GM21390 (cell line): ENCODE results near the gene COL19A1.
"Not testable (repeated sequence)": the region's sequence is repeated elsewhere in the genome, so short reads cannot be mapped to it uniquely, and the experiment has no call there.

Source experiments
- ATAC-seq: cut with Tn5 transposase; IDR thresholded peaks from one replicate; pipeline ENCODE4 v1.9.1; 2021; ENCODE audit not compliant: unreplicated experiment

The COL19A1 gene

DNA sequence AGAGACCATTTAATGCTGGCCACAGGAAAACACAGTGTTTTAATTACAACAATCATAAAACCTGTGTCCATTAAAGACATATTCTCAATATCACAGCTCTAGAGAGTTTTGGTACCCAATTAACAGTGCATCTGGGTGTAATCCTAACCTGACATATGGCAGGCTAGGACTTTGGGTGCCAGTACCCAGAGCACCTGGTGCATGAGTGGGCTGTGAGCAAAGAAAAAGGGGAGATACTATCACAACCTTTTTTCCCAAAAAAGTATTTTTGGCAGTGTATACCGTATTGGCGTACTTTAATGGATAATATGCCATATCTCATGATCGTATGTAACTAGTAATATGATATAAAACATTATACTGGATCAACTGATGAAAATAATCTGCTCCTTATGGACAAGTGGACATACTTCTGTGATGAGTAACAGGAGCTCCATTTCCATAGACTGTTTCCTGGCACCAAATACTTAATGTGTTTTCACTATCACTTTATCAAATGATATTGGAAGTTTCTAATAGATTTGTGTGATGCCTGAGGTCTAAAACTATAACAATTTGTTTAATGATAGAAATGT, 91.7 kb downstream of the COL19A1 start:
- no peak for ATAC-seq

DNA sequence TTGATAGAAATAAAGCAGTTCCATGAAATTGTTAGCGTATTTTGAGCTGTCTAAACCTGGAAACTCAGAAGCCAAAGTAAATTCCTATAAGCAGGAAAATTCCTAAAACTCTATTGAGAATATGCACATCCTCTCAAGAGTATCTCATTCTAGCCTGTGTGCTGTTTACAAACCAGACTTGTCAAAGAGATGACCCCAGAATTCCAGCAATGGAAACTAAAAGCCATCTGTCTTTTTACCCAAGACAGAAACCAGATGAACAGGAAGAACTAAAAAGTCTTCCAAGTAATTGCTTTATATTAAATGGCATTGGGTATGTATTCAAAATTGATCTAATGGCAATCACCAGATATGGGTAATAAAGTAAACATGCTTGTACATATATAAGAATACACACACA, 92.6 kb downstream of the COL19A1 start:
- no peak for ATAC-seq

- not testable (repeated sequence) for ATAC-seq
Measured at GRCh38 chr6:69965974-69966373, 99.6 kb downstream of the COL19A1 start.

DNA sequence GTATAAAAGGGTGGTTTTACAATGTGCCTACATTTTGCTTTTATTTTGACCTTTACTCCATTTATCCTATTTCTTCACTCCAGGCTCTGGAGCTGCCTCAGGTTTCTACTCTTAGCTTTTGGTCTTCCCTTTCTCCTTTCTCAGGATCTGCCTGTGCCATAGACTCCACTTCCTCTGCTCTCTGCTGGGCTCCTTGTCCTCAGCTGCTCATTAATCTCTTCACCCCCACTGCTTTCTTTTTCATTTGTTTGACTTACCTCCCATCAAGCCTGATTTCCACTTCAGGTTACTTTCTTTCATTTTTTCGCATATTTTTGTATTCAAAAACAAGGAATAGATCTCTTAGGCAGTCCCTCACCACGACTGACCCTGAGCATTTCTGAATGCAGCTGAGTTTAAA, 106.8 kb downstream of the COL19A1 start:
- no peak for ATAC-seq

GRCh38 chr6:69973763-69974162, 107.4 kb downstream of the COL19A1 start:
- ATAC-seq, result no peak

GRCh38 chr6:69974193-69974592, 107.8 kb downstream of the COL19A1 start:
- ATAC-seq, result no peak

DNA sequence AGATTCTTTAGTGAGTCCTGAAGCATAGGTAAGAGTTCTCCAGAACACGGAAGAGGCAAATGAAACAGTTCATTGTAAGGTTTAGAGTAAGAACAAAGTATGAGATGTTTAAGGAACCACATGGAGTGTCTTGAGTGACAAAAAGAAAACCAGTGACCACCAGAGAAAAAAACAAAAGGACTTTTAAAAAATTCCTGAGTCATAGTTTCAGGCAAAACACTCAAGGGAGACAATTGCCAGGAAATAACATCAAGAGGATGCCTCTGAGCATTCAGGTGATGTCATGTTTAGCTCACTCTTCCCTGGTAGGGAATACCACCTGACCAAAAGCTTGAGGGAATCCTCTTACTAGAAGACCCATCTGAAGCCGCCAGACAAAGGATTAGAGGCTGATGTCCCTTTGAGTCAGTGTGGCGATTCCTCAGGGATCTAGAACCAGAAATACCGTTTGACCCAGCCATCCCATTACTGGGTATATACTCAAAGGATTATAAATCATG, 110.3 kb downstream of the COL19A1 start:
- no peak for ATAC-seq

DNA sequence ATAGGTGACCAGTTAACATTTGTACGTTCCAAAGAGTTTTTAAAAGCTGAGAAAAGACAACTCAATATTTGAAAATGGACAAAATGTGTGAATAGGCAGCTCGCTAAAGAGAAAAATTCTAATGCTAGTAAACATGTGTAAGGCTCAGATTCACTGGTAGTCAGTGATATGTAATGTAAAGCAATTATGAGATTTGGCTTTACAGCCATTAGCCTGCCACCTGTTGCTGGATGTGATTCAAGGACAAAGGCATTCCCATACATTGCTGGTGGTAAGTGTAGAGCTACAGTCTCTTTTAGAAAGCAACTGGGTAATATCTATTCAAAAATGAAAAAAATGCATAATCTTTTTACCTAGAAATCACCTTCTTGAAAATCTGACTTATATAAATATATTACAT, 114.3 kb downstream of the COL19A1 start:
- no peak for ATAC-seq

DNA sequence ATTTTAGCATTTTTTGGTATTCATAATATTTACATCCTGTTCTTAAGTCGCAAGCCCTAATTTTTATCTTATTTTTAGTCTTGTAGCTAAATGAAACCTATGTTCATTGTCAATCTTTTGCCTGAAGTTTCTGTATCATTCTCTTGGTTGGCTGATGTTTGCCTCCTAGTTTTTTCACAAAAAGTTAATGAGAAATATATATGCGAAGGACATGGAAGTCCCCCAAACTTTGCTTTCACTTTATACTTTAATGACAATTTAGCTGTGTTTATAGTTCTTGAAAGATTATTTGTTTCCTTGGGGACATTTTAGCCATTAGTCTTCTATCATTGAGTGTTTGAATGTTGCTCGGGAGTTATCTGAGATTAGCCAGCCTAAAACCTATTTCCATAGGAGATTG, 118.2 kb downstream of the COL19A1 start:
- ATAC-seq, result no peak

DNA sequence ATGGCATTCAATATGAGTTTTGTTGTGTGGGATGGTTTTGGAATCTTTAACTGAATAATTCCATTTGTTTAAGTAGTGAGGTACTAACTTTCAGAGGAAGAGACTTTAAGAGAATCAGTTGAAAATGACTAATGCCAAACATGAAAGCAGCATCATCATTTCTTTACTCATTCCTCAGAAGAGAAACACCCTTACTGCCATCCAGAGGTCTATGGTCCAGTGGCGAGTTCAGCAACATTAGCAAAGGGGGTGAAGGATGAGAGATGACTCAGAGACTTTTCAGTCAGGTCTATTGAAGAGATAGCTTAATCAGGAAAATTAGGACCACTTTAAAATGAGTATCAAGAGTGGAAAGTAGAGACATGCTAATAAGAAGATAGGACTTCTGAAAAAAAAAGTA, 118.8 kb downstream of the COL19A1 start:
- ATAC-seq, result peak; percentile 66

DNA sequence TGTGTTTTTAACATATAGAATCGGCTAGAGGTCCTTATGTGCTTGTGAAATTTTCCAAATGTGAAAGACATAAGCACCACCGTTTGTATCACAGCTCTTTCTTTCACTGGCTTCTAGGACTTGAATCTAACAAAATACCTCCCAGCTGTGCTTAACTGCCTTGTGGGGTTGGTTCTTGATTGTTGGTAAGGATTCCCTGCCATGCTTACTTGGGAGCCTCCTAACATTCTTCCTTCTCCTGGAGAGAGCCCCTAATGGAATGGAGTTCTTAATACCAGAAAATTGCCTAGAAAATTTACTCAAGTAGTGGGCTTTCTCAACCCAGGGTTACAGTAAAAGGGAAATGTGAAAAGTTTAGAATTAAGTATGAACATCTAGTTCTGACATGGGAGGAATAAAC, 121.2 kb downstream of the COL19A1 start:
- no peak for ATAC-seq

- no peak for ATAC-seq
Measured at GRCh38 chr6:69988458-69989126, 122.2 kb downstream of the COL19A1 start.

GRCh38 chr6:69994251-69994650, 127.9 kb downstream of the COL19A1 start:
- no peak for ATAC-seq

DNA sequence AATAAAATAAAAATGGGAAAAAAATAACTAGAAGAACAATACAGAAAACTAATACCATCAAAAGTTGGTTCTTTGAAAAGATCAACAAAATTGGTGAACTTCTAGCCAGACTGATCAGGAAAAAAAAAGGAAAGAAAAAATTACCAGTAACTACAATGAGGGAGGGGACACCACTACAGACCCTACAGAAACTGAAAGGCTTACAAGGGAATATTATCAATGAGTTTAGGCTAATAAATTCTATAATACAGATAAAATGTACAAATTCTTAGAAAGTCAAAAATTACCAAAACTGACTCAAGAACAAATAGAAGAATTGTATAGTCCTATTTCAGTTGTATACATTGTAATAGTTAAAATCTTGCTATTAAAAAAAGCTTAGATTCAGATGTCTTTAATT, 141.8 kb downstream of the COL19A1 start:
- ATAC-seq, result no peak

- not testable (repeated sequence) for ATAC-seq
Measured at GRCh38 chr6:70010339-70010738, 144.0 kb downstream of the COL19A1 start.

- ATAC-seq, result not testable (repeated sequence)
Measured at GRCh38 chr6:70023201-70023600, 156.8 kb downstream of the COL19A1 start.

DNA sequence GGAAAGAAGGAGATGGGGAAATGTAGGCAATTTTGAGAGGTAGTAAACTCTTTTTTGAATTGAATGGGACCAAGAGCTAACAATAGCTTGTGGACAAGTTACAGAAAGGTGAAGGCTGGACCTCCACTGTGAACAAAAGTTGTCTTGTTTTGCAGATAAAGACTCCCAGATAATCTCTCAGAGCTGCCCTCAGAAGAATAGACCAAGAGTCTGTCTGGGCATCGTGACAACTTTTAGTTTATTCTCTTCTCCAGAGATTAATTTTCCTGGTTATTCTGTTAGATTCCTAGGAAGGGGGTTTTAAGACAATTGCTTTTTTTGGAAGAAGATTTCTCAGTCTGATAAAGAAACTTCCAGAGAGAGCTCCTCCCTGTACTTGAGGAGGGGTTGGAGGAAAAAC, 161.9 kb downstream of the COL19A1 start:
- ATAC-seq, result no peak

GRCh38 chr6:70028926-70029325, 162.6 kb downstream of the COL19A1 start:
- ATAC-seq, result no peak

- ATAC-seq, result no peak
Measured at GRCh38 chr6:70033781-70034180, 167.4 kb downstream of the COL19A1 start.

- ATAC-seq, result no peak
Measured at GRCh38 chr6:70037445-70037844, 171.1 kb downstream of the COL19A1 start.

DNA sequence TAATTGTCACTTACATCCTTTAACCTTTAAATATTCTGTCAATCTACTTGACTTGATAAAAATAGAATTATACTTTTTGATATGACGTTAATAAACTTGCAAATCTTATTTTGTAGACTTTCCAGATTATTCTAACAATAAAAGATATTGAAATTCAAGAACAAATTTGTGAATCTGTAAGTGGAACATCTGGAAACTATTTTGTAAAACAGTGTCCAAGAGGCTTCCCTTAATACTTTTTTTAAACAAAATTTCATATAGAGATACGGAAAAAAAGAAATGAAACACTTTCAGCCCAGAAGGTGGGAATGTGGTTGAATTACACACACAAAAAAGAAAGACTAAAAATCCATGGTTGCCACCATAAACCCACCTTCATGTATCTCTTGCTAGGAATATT, 174.4 kb downstream of the COL19A1 start:
- ATAC-seq, result no peak

DNA sequence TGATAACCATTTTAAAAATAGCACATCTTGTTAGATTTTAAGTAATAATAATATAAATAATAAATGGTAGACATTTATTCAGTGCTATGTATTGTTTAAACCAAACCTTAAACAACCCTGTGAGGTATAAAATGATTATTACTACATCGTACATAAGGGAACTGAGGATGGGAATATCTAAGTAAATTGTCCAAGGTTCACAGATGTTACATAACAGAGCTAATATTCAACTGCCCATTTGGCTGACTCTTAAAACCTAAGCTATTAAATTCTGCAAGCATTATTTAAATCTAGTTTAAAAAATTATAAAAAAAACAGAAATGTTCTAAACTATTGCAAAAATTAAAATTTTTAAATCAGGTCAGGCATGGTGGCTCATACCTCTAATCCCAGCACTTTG, 175.1 kb downstream of the COL19A1 start:
- ATAC-seq, result no peak

DNA sequence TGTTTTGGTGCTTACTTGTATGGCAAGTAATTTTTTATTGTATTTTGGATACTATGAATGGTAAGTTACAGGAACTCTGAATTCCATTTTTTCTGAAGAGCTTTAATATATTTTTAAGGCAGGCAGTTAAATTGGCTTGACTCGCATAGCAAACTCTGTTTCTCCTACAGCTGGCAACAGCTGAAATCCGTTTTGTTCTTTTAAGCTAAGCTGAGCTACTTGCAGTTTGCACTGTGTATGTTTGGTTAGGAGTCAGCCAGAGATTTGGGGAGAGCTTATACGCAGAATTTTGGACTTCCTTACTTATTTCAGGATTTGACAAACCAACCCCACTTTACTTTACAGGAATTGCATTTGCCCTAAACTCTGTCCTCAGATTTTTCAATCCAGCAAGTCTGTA, 179.1 kb downstream of the COL19A1 start:
- ATAC-seq, result no peak
